SK-N-MC (cell line): Measurements from ENCODE around the gene KLK7.

ENCODE experiments used
- EZH2 ChIP-seq: fragments of 200-600 bp; sonication (generic); IDR thresholded peaks from one replicate; pipeline ENCODE4 v1.6.1; 2017; ENCODE audit warnings: antibody characterized with exemption
- FOXP2 ChIP-seq: optimal IDR thresholded peaks from 2 replicates; pipeline ENCODE3; 2011; ENCODE audit warnings: mild to moderate bottlenecking, moderate library complexity; ENCODE audit not compliant: insufficient read depth; ENCODE audit errors: extremely low read length, control extremely low read depth
- POLR2AphosphoS5 ChIP-seq: IDR thresholded peaks from 2 replicates; pipeline ENCODE4 v1.6.1; 2012; ENCODE audit warnings: mild to moderate bottlenecking, low read depth, low read length, borderline replicate concordance

DNA sequence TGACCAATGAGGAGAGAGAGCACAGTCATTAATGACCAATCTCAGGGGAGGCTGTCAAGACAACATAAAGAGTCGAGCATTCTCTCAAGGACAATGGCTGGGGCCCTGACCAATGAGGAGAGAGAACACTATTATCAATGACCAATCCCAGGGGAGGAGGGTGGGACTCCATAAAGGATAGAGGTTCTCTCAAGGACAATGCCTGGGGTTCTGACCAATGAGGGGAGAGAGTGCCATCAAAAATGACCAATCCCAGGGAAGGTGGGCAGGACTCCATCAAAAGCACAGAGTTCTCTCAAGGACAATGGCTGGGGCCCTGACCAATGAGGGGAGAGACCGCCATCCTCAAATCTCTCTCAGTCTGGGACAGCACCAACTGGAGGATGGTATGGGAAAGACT, 46.0 kb upstream of the KLK7 start:
- TF ChIP-seq POLR2AphosphoS5 (no peak), FOXP2 (no peak), EZH2 (no peak)
